PC-3 (cell line): ENCODE results near the gene ZCCHC24. TPM values are rescaled to one million over a fixed set of nuclear protein-coding genes. Genes with fewer than 3 reads are reported as not detected.
A peak's percentile ranks its signal among the peaks of the same experiment; 100 is the strongest.

ENCODE experiments used
- ATAC-seq: fragments of 200-7000 bp; cut with Tn5 transposase; 2 replicates; pipeline ENCODE4 v1.9.1; 2020; ENCODE audit warnings: mild to moderate bottlenecking, moderate library complexity
- BruUV-seq: library from RNA; stranded (reverse); fragments of 400-500 nt; replicated peaks from 2 replicates; lab custom pipeline; 2021; lab: Mats Ljungman, UMichigan
- CTCF ChIA-PET: fragments of 300-600 bp; sonication (Branson Sonifier 250); formaldehyde crosslinking; loops from one replicate; lab custom pipeline; 2022; ENCODE audit warnings: antibody characterized with exemption; lab: Charles Lee
- POLR2A ChIA-PET: fragments of 300-600 bp; sonication (Branson Sonifier 250); formaldehyde crosslinking; loops from one replicate; lab custom pipeline; 2022; ENCODE audit warnings: antibody characterized with exemption; ENCODE audit not compliant: unreplicated experiment; lab: Charles Lee
- DNase-seq: peaks from one replicate; pipeline ENCODE4 v3.0.0-alpha.2; 2015
- H2AFZ ChIP-seq: fragments of 300-600 bp; sonication (generic); 2 replicates; pipeline ENCODE4 v1.6.0; 2016; ENCODE audit warnings: antibody characterized with exemption, low read length
- H3F3A ChIP-seq: fragments of 300-600 bp; sonication (generic); one replicate; pipeline ENCODE4 v1.6.0; 2017; ENCODE audit warnings: antibody characterized with exemption, low read length, control low read depth, mild to moderate bottlenecking; ENCODE audit not compliant: unreplicated experiment
- H3K27ac ChIP-seq: fragments of 300-600 bp; sonication (generic); 2 replicates; pipeline ENCODE4 v1.5.1; 2016; ENCODE audit warnings: mild to moderate bottlenecking, low read length
- H3K27me3 ChIP-seq: fragments of 300-600 bp; sonication (generic); 2 replicates; pipeline ENCODE4 v1.6.1; 2016; ENCODE audit warnings: low read length, mixed read lengths
- H3K36me3 ChIP-seq: fragments of 300-600 bp; sonication (generic); 2 replicates; pipeline ENCODE4 v1.6.1; 2016; ENCODE audit warnings: low read depth, mixed run types, low read length, mixed read lengths
- H3K4me1 ChIP-seq: fragments of 300-600 bp; sonication (generic); 2 replicates; pipeline ENCODE4 v1.5.1; 2016; ENCODE audit warnings: low read length; ENCODE audit not compliant: insufficient read depth
- H3K4me2 ChIP-seq: fragments of 300-600 bp; sonication (generic); 2 replicates; pipeline ENCODE4 v1.6.0; 2016; ENCODE audit warnings: low read length
- H3K4me3 ChIP-seq: fragments of 300-600 bp; sonication (generic); 2 replicates; pipeline ENCODE4 v1.5.1; 2016; ENCODE audit warnings: mild to moderate bottlenecking, low read length, mixed read lengths
- H3K79me2 ChIP-seq: fragments of 300-600 bp; sonication (generic); 2 replicates; pipeline ENCODE4 v1.6.1; 2017; ENCODE audit warnings: low read length, mixed read lengths
- H3K9ac ChIP-seq: fragments of 300-600 bp; sonication (generic); 2 replicates; pipeline ENCODE4 v1.6.0; 2016; ENCODE audit warnings: mild to moderate bottlenecking, low read length
- H3K9me2 ChIP-seq: fragments of 300-600 bp; sonication (generic); replicated peaks from 2 replicates; pipeline ENCODE4 v1.6.1; 2016; ENCODE audit warnings: mixed run types, low read length, mixed read lengths
- H3K9me3 ChIP-seq: fragments of 300-600 bp; sonication (generic); 2 replicates; pipeline ENCODE4 v1.6.1; 2016; ENCODE audit warnings: low read length, mixed read lengths
- H4K20me1 ChIP-seq: fragments of 300-600 bp; sonication (generic); 2 replicates; pipeline ENCODE4 v1.6.1; 2016; ENCODE audit warnings: low read length, mixed read lengths
- CTCF ChIP-seq: fragments of 300-600 bp; sonication (generic); conservative IDR thresholded peaks from 2 replicates; pipeline ENCODE4 v1.5.1; 2017; ENCODE audit warnings: antibody characterized with exemption, low read depth, mild to moderate bottlenecking, low read length
- EZH2 ChIP-seq: fragments of 300-600 bp; sonication (generic); IDR thresholded peaks from one replicate; pipeline ENCODE4 v1.6.1; 2017; ENCODE audit warnings: antibody characterized with exemption, mild to moderate bottlenecking, low read length; ENCODE audit not compliant: unreplicated experiment
- EZH2phosphoT487 ChIP-seq: fragments of 300-600 bp; sonication (generic); IDR thresholded peaks from 2 replicates; pipeline ENCODE4 v1.6.1; 2018; ENCODE audit warnings: mild to moderate bottlenecking, antibody characterized with exemption, low read length, borderline replicate concordance
- intact Hi-C: fragments of 100-400 bp; cut with micrococcal nuclease; formaldehyde crosslinking; loops from 2 replicates; pipeline ENCODE4 v1.9.0; 2023
- total RNA-seq: library from RNA; depleted of rRNA; stranded (reverse); fragments of >200 nt; gene quantifications from 2 replicates; pipeline ENCODE4 v1.2.3, GENCODE V29; 2014

The ZCCHC24 gene
- total RNA-seq, 1 experiment from 2014 or later: 32.9 TPM

GRCh38 chr10:79367426-79368189 is 77.8 kb downstream of the ZCCHC24 start:
- Histone ChIP-seq H2AFZ (no peak overlapping the region), H3K4me2 (no peak overlapping the region), H3F3A (no peaks in the 10 kb centered on the region), H4K20me1 (no peaks in the 10 kb centered on the region), H3K79me2 (no peaks in the 10 kb centered on the region), H3K27me3 (no peaks in the 10 kb centered on the region), H3K4me3 (no peak overlapping the region), H3K9ac (no peak overlapping the region), H3K36me3 (no peaks in the 10 kb centered on the region), H3K9me2 (no peaks in the 10 kb centered on the region), H3K9me3 (no peaks in the 10 kb centered on the region), H3K27ac (no peak overlapping the region), H3K4me1 (peaks cover 7% of the 10 kb centered on the region)
- DNase-seq (peak; percentile 64), ATAC-seq (peak; percentile 74)
- POLR2A ChIA-PET: no interaction called here
- BruUV-seq: no TSS peak
- CTCF ChIA-PET: no interaction called here
- TF ChIP-seq EZH2phosphoT487 (no peak), CTCF (no peak), EZH2 (no peak)
- intact Hi-C loops: no loop called here

GRCh38 chr10:79361726-79362397 is 83.6 kb downstream of the ZCCHC24 start:
- H3K9me3 ChIP-seq: no peaks in the 10 kb centered on the region
- H3K4me1 ChIP-seq: no peaks in the 10 kb centered on the region
- no peak overlapping the region for H3K9ac ChIP-seq
- H3F3A ChIP-seq: peaks cover 1% of the 10 kb centered on the region
- H3K27me3 ChIP-seq: no peaks in the 10 kb centered on the region
- no peak overlapping the region for H2AFZ ChIP-seq
- intact Hi-C loops: no loop called here
- H3K36me3 ChIP-seq: peaks cover 1% of the 10 kb centered on the region; the same call in 1 of the 2 replicates
- no peaks in the 10 kb centered on the region for H3K79me2 ChIP-seq
- BruUV-seq: no TSS peak
- no peak overlapping the region for H3K4me2 ChIP-seq
- no peak overlapping the region for H3K4me3 ChIP-seq
- no peaks in the 10 kb centered on the region for H4K20me1 ChIP-seq
- H3K9me2 ChIP-seq: no peaks in the 10 kb centered on the region
- no peak for TF ChIP-seq EZH2
- ChIA-PET POLR2A (no interaction called here), CTCF (no interaction called here)
- ATAC-seq (no peak), DNase-seq (no peak)
- H3K27ac ChIP-seq: no peak overlapping the region

GRCh38 chr10:79360499-79361342 is 84.7 kb downstream of the ZCCHC24 start:
- Histone ChIP-seq H3K4me1 (no peaks in the 10 kb centered on the region), H3K9me2 (no peaks in the 10 kb centered on the region), H3K9ac (no peak overlapping the region), H3K27me3 (no peaks in the 10 kb centered on the region), H3K36me3 (peaks cover 12% of the 10 kb centered on the region), H4K20me1 (peaks cover 3% of the 10 kb centered on the region; the same call in 1 of the 2 replicates), H3K9me3 (no peaks in the 10 kb centered on the region), H3K4me3 (no peak overlapping the region), H2AFZ (no peak overlapping the region), H3K79me2 (no peaks in the 10 kb centered on the region), H3K4me2 (no peak overlapping the region), H3K27ac (no peak overlapping the region), H3F3A (peaks cover 6% of the 10 kb centered on the region)
- CTCF ChIA-PET: interaction anchor here (0.5 to 1.6 kb wide), 2 partner anchors 14 to 43 kb away, joined by 3 read pairs; no protein-coding TSS in a partner anchor
- POLR2A ChIA-PET: no interaction called here
- no peak; the same call in 1 of the 2 replicates for ATAC-seq
- intact Hi-C loops: no loop called here
- no TSS peak for BruUV-seq
- DNase-seq: no peak
- TF ChIP-seq CTCF (no peak), EZH2 (no peak), EZH2phosphoT487 (no peak)
